Measurements from ENCODE around the gene CHRM2. TPM values are rescaled to one million over a fixed set of nuclear protein-coding genes. Genes with fewer than 3 reads are reported as not detected.

CHRM2 gene
- total and polyA plus RNA-seq, 2 of the 4 experiments (the other 2 are of a cell fraction) = 79.3 to 184 TPM

- no peak overlapping the region; the same call in 1 of the 2 replicates for H3K18ac ChIP-seq (ENCODE audit: low read depth, low read length)
- CTCF ChIA-PET = no interaction called here
Measured at GRCh38 chr7:136887317-136887716, 18.9 kb downstream of the CHRM2 start.

More at GRCh38 chr7:136887317-136887716, 18.9 kb downstream of the CHRM2 start:
- no CpG with 5 or more reads among the region's 1 CpG for WGBS, 2 experiments (ENCODE audit: extremely low coverage in 2 of 2, insufficient read length in 1 of 2)
- H4K5ac ChIP-seq (ENCODE audit: low read depth, low read length) = no peak overlapping the region
- peaks cover 52% of the 10 kb centered on the region; the same call in 1 of the 2 replicates for H4K20me1 ChIP-seq (ENCODE audit: insufficient read depth, low read length)
- no peak overlapping the region for H3K4me3 ChIP-seq (ENCODE audit: insufficient read depth, low read depth, low read length)
- no peak overlapping the region for H3K56ac ChIP-seq (ENCODE audit: extremely low read depth, insufficient read depth, low read length)
- no peak overlapping the region for H3K14ac ChIP-seq (replicated peaks; ENCODE audit: low read depth, low read length)
- H3K36me3 ChIP-seq (ENCODE audit: control insufficient read depth, insufficient read depth, low read length) = peaks cover 26% of the 10 kb centered on the region
- H2BK120ac ChIP-seq (ENCODE audit: low read depth, low read length) = no peak overlapping the region
- no peak overlapping the region for H2BK15ac ChIP-seq (ENCODE audit: low read depth, low read length)
- no peaks in the 10 kb centered on the region for H3K27me3 ChIP-seq (ENCODE audit: control insufficient read depth, insufficient read depth, low read length)
- H3K9me3 ChIP-seq (ENCODE audit: control insufficient read depth, insufficient read depth, low read length) = no peaks in the 10 kb centered on the region
- H4K91ac ChIP-seq (ENCODE audit: insufficient read depth, low read depth, low read length) = no peak overlapping the region
- BruUV-seq (replicated peaks) = no TSS peak
- in situ Hi-C loops (cut with MboI; ENCODE audit: low sequenced_read_pairs) (loop anchor here (10.0 kb wide), 1 partner anchor 567 kb away; no protein-coding TSS in a partner anchor), intact Hi-C loops (cut with micrococcal nuclease) (no loop called here), dilution Hi-C loops (cut with HindIII; ENCODE audit: low sequenced_read_pairs, unreplicated experiment) (no loop called here)
- H4K8ac ChIP-seq (ENCODE audit: low read depth in 2 of 2, low read length in 2 of 2) = no peak overlapping the region
- peaks cover 19% of the 10 kb centered on the region for H3K4me1 ChIP-seq (ENCODE audit: control insufficient read depth, insufficient read depth, low read length)
- no peak overlapping the region for H3K4ac ChIP-seq (ENCODE audit: low read depth, low read length)
- H3K9me1 ChIP-seq (ENCODE audit: insufficient read depth, low read length) = peaks cover 10% of the 10 kb centered on the region
- no peak overlapping the region for H3K4me2 ChIP-seq (ENCODE audit: low read depth, low read length)
- H3K23ac ChIP-seq (ENCODE audit: low read depth, low read length) = no peak overlapping the region
- H3K79me1 ChIP-seq (ENCODE audit: low read depth in 1 of 2, low read length in 2 of 2) = peaks cover 32 to 74% of the 10 kb centered on the region in 2 experiments
- DNase-seq = no peak
- H3K27ac ChIP-seq (ENCODE audit: insufficient read depth, low read length) = no peak overlapping the region
- TF ChIP-seq RAD21 (IDR thresholded peaks at IDR 0.05; ENCODE audit: low read length) = no peak
- no peak for TF ChIP-seq ELK1 (IDR thresholded peaks at IDR 0.05; ENCODE audit: borderline replicate concordance, low read depth, low read length)
- TF ChIP-seq RFX5 (IDR thresholded peaks at IDR 0.05; ENCODE audit: low read depth, low read length) = no peak
- TF ChIP-seq CEBPB (IDR thresholded peaks at IDR 0.05; ENCODE audit: low read depth, low read length) = no peak
- TF ChIP-seq, protein P1, sequence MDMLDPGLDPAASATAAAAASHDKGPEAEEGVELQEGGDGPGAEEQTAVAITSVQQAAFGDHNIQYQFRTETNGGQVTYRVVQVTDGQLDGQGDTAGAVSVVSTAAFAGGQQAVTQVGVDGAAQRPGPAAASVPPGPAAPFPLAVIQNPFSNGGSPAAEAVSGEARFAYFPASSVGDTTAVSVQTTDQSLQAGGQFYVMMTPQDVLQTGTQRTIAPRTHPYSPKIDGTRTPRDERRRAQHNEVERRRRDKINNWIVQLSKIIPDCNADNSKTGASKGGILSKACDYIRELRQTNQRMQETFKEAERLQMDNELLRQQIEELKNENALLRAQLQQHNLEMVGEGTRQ (IDR thresholded peaks at IDR 0.05; ENCODE audit: low read depth, low read length) = no peak
- no peak for TF ChIP-seq SMC3 (IDR thresholded peaks at IDR 0.05; ENCODE audit: low read depth, low read length)
- TF ChIP-seq BHLHE40 (IDR thresholded peaks at IDR 0.05; ENCODE audit: low read depth, low read length) = no peak
- no peak for TF ChIP-seq POLR2A (IDR thresholded peaks at IDR 0.05; ENCODE audit: low read depth, low read length)
- no peak for TF ChIP-seq RCOR1 (IDR thresholded peaks at IDR 0.05; ENCODE audit: insufficient replicate concordance, low read length)
- TF ChIP-seq MAZ (IDR thresholded peaks at IDR 0.05; ENCODE audit: borderline replicate concordance, low read depth, low read length) = no peak
- no peak for TF ChIP-seq CHD1 (IDR thresholded peaks at IDR 0.05; ENCODE audit: low read depth, low read length)
- no peak for TF ChIP-seq NFE2L2 (IDR thresholded peaks at IDR 0.05; ENCODE audit: low read depth, low read length)
- H2AFZ ChIP-seq (replicated peaks; ENCODE audit: low read length, poor library complexity) = no peak overlapping the region
- no peak overlapping the region for H2AK5ac ChIP-seq (ENCODE audit: low read depth, low read length)
- no peak overlapping the region for H3K9ac ChIP-seq (ENCODE audit: low read depth, low read length)
- H2BK20ac ChIP-seq (ENCODE audit: low read depth, low read length) = no peak overlapping the region
- H2BK5ac ChIP-seq (ENCODE audit: low read depth, low read length, poor library complexity, severe bottlenecking) = no peak overlapping the region
- POLR2A ChIA-PET (ENCODE audit: unreplicated experiment) = no interaction called here
- no peak overlapping the region for H2AK9ac ChIP-seq (replicated peaks; ENCODE audit: low read depth, low read length, poor library complexity)
- no peak for ATAC-seq (ENCODE audit: low read depth)
